ENCODE data around the gene KCNG1. TPM values are rescaled to one million over a fixed set of nuclear protein-coding genes. Genes with fewer than 3 reads are reported as not detected.

The KCNG1 gene
- total and polyA plus RNA-seq, 2 of the 8 experiments (the other 6 are each of a cell fraction or from before 2014, with no cell fraction given): 16.0 to 18.0 TPM

GRCh38 chr20:51023617-51024155 lies 779 bp upstream of the KCNG1 start (continued):
- no peak for TF ChIP-seq RNF2 (IDR thresholded peaks at IDR 0.05; ENCODE audit: borderline replicate concordance, low read depth, low read length, missing control alignments, poor library complexity, severe bottlenecking)

Measured in H1 (cell line).